GM19193 (cell line): Measurements from ENCODE around the gene SEPTIN3.
A peak's percentile ranks its signal among the peaks of the same experiment; 100 is the strongest.

Source experiments
- POLR2A ChIP-seq: IDR thresholded peaks from 4 replicates; pipeline ENCODE4 v1.6.1; 2011; ENCODE audit not compliant: insufficient read depth, insufficient read length; ENCODE audit errors: extremely low read depth

The SEPTIN3 gene, protein sequence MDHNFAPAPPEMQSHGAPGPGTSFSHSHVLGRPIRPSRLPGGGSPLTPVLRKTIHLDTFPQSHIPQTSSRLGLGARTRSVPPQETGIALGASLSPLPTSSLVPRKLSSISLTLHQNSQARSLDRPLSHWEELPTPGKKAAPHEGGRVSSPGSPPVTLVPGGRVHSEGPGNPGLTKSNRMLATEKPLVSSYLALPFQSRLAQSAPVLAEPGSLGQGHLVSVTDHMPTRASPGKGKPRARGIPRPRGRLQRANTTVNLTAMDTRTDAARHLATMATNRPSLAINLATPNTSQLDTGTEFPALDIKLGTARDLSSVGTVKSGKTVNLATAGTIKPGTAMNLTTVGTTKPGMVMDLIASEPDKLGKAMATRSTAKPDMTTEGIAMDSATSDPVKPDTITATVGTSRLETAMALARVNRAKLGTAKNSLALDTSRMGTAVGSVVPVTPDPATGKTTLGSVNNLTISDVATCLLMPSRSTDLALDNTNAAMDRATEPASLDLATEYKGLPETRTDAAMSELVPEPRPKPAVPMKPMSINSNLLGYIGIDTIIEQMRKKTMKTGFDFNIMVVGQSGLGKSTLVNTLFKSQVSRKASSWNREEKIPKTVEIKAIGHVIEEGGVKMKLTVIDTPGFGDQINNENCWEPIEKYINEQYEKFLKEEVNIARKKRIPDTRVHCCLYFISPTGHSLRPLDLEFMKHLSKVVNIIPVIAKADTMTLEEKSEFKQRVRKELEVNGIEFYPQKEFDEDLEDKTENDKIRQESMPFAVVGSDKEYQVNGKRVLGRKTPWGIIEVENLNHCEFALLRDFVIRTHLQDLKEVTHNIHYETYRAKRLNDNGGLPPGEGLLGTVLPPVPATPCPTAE

DNA sequence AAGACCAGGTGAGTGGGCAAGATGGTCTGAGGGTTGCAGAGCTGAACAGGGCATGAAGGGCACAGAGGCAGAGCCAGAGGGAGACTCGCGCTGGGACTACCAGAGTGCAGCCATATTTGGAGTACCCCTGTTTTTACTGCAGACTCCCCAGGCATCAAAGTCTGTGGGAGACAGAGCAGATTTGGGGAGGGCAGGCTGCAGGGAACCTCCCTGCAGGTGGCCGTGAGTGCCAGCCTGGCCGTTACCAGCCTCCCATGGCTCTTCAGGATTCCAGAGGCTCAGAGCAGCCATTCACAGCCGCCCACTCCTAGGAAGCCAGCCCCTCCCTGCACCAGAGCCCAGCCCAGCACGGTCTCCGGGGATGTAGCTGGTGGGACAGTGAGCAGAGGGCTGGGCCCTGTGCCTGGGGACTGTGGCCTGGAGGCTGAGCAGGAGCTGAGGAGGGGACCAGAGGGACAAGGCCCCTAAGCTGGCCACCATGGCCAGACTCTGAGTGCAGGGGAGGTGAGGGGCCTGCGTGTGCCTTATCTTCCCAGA is at the start of gene SEPTIN3:
TSS of gene SEPTIN3 (plus strand) at position 334 of the 537 bp plus-strand sequence. CDS start 2,050 bp downstream, outside the sequence.
- no peak for TF ChIP-seq POLR2A

GRCh38 chr22:41920271-41920976 is 48.8 kb upstream of the SEPTIN3 start:
- peak; percentile 53 for TF ChIP-seq POLR2A

DNA sequence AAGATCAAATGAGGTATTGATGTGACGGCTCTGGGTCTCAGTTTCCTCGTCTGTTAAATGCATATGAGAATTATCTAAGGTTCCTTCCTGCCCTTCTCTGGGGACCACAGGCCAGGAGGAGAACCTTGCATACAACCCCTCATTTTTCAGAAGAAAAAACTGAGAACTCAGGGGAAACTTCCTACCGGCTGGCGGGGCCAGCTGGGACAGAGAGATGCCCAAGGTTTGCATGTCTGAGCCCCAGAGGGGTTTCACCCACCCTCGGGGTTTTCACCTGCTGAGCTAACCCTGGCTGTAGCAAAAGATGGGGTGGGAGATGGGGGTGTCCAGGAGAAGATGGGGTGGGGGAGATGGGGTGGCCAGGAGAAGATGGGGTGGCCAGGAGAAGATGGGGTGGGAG is 46.9 kb upstream of the SEPTIN3 start:
- no peak for TF ChIP-seq POLR2A

- TF ChIP-seq POLR2A = no peak
Observed at GRCh38 chr22:41922940-41923594, 46.2 kb upstream of the SEPTIN3 start.

DNA sequence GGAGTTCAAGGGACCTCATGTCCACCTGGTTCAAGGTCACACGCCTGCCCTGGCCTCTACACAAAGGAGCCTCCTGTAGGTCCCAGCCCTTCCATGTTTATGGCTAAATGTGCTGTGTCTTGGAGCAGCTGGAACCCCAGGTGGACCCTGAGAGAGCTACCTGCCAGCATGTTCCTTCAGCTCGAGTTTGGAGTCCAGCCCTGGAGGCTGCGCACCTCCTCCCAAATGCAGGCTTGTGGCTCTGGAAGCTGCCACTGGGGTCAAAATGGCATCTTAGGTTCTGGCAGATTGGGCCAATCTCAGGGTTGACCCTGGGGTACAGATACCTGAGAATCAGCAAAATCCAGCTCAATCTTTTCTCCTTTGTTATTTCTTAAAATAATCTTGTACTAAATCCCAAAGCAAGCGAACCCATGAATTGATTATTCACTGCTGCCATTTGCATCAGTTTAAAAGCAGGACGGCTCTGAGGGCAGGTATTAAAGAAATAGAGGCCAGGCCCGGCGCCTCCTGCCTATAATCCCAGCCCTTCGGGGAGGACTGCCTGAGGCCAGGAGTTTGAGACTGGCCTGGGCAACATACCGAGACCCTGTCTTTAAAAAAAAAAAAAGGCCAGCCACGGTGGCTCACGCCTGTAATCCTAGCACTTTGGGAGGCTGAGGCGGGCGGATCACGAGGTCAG is 45.5 kb upstream of the SEPTIN3 start:
- no peak for TF ChIP-seq POLR2A

- no peak for TF ChIP-seq POLR2A
Observed at GRCh38 chr22:41925783-41926460, 43.3 kb upstream of the SEPTIN3 start.

- no peak for TF ChIP-seq POLR2A
Observed at GRCh38 chr22:41927813-41928212, 41.4 kb upstream of the SEPTIN3 start.

DNA sequence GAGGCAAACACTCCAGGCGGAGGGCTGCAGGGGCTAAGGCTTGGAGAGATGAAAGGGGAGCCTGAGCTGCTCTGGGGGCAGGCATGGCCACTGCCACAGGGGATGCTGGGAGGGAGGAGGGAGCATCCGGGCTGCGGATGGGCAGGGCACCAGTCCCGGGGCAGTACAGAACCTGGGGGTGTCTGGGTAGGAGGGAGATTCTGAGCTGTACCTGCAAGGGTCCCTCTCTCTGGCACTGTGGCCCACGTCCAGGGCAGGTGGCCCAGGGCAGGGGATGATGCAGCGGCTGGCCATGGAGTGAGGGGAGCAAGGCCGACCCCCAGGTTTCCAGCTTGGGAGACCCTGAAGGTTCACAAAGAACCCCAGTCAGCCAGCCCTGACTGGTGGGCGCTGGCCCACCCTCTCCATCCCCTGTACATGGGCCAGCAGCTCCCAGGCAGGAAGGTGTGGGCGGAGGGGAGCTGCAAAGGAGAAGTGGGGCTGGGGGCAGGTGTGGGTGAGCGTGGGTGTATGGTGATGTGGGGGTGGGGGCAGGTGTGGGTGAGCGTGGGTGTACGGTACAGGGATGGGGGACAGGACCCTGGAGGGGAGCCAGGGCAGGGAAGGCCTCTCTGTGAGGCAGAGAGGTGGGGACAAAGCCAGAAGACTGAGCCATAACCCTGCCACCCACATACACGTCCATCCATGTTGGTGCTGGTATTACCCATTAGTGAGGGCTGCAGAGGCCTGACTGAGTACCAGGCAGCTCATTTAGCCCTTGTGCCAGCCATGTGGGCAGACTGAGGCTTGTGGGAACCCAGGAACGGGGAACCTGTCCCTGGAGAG is 40.4 kb upstream of the SEPTIN3 start:
- TF ChIP-seq POLR2A = peak; percentile 2

- no peak for TF ChIP-seq POLR2A
Observed at GRCh38 chr22:41929418-41929810, 39.8 kb upstream of the SEPTIN3 start.

GRCh38 chr22:41931701-41932269 is 37.5 kb upstream of the SEPTIN3 start:
- TF ChIP-seq POLR2A = peak; percentile 13

DNA sequence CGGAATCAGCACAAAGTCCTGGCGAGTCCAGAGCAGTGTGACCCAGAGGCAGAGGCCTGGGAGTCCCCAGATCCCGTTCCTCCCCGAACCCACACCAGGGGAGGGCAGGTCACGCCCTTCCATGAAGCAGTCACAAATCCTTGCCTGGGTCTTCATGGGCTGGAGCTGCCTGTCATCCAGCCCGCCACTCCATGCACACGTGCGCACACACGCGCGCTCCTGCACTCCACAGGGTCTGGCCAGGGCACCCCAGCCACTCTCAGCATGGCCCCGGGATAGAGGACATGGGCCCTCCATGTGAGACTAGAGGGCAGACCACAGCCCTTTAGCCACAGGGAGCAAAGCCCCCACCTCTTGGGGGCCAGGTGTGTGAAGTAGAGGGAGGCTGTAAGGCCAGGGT is 36.9 kb upstream of the SEPTIN3 start:
- peak; percentile 9 for TF ChIP-seq POLR2A
